Naive B cell (primary cell): Measurements from ENCODE around the gene ABCA13. TPM values are rescaled to one million over a fixed set of nuclear protein-coding genes. Genes with fewer than 3 reads are reported as not detected.
"Not testable (repeated sequence)": the region's sequence is repeated elsewhere in the genome, so short reads cannot be mapped to it uniquely, and the experiment has no call there.

Experiments
- ATAC-seq, 2 donors: fragments of 150-1000 bp; cut with Tn5 transposase; 2 replicates each; pipeline ENCODE4 v1.10.0; 2021; ENCODE audit warnings: low read depth in 2 of 2, mild to moderate bottlenecking in 2 of 2, moderate library complexity in 2 of 2
- DNase-seq: peaks from one replicate; pipeline ENCODE4 v3.0.0; 2022
- H3K27ac Mint-ChIP-seq, 6 donors: one replicate each; pipeline ENCODE4 v1.8.0; 2020 to 2022; ENCODE audit warnings: mild to moderate bottlenecking in 6 of 6, mixed read lengths in 6 of 6, moderate library complexity in 5 of 6, inconsistent platforms in 2 of 6
- H3K27me3 Mint-ChIP-seq, 3 donors: one replicate each; pipeline ENCODE4 v1.8.0; 2021 to 2022; ENCODE audit warnings: mixed read lengths in 3 of 3, mild to moderate bottlenecking in 1 of 3
- H3K36me3 Mint-ChIP-seq, 2 donors: one replicate each; pipeline ENCODE4 v1.8.0; 2020 to 2022; ENCODE audit warnings: mixed read lengths in 2 of 2, inconsistent platforms in 1 of 2, mild to moderate bottlenecking in 1 of 2
- H3K4me1 Mint-ChIP-seq, 3 donors: one replicate each; pipeline ENCODE4 v1.8.0; 2020 to 2022; ENCODE audit warnings: mixed read lengths in 3 of 3, inconsistent platforms in 1 of 3, mild to moderate bottlenecking in 1 of 3, moderate library complexity in 1 of 3
- H3K4me3 Mint-ChIP-seq, 8 donors: one replicate each; pipeline ENCODE4 v1.8.0; 2020 to 2022; ENCODE audit warnings: mild to moderate bottlenecking in 8 of 8, mixed read lengths in 8 of 8, moderate library complexity in 8 of 8, inconsistent platforms in 2 of 8
- H3K9me3 Mint-ChIP-seq, 7 donors: one replicate each; pipeline ENCODE4 v1.8.0; 2020 to 2022; ENCODE audit warnings: mixed read lengths in 7 of 7, mild to moderate bottlenecking in 5 of 7, inconsistent platforms in 2 of 7, moderate library complexity in 1 of 7
- polyA plus RNA-seq, 6 donors: library from polyadenylated mRNA; unstranded; fragments of 300-500 nt; fragmentation: Illumina TruSeq; gene quantifications; one replicate each; pipeline ENCODE4 v1.2.3, GENCODE V29; 2021; ENCODE audit warnings: low read depth in 6 of 6

Gene ABCA13
- not detected for polyA plus RNA-seq

- no peak for ATAC-seq
- no peak within 1 kb of the TSS for H3K27ac Mint-ChIP-seq
- no peaks in the 10 kb centered on the region for H3K4me1 Mint-ChIP-seq
- H3K4me3 Mint-ChIP-seq = no peak within 1 kb of the TSS
- DNase-seq = no peak
- H3K9me3 Mint-ChIP-seq = peaks cover 0 to 18% (median 1%) of the 10 kb centered on the region in 7 donors
- H3K36me3 Mint-ChIP-seq = peaks cover 0 to 6% of the 10 kb centered on the region in 2 donors
- peaks cover 0 to 14% (median 7%) of the 10 kb centered on the region in 3 donors for H3K27me3 Mint-ChIP-seq
These were observed at the start of gene ABCA13 for GRCh38 chr7:48171202-48171601. TSS of gene ABCA13 (plus strand) at chr7:48171458. CDS start at chr7:48171484, 26 bp downstream.

GRCh38 chr7:48126037-48126436 lies 45.2 kb upstream of the ABCA13 start:
- H3K36me3 Mint-ChIP-seq = peaks cover 0 to 14% of the 10 kb centered on the region in 2 donors
- ATAC-seq (no peak), DNase-seq (no peak)
- H3K9me3 Mint-ChIP-seq = peaks cover 5 to 40% (median 15%) of the 10 kb centered on the region in 7 donors
- H3K27me3 Mint-ChIP-seq = peaks cover 17 to 58% (median 48%) of the 10 kb centered on the region in 3 donors
- peak overlapping the region in 1 of 8 donors; percentile 86 for H3K4me3 Mint-ChIP-seq
- H3K27ac Mint-ChIP-seq = peak overlapping the region in 1 of 6 donors; percentile 9
- no peaks in the 10 kb centered on the region for H3K4me1 Mint-ChIP-seq

DNA sequence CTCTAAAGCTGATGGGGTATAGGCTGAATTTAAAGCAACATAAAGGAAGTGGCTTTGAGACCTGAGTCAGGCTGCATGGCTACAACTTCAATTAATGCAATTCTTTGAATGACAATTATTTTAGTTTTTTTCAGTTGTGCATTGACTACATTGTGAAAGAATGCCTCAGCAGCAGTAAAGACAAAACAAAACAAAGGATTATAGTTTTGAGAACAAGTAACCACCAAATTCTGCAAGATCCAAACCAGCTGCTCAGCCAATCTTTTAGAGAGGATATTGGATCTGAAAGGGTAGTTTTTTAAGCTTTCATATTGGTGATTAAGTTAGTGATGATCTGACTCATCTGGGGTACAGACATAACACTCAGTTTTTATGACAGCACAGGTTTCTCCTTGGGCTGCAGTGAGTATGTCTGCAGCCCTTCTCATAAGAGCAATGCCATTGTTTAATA lies 40.6 kb upstream of the ABCA13 start:
- no peak for ATAC-seq
- Mint-ChIP-seq H3K9me3 (peaks cover 4 to 18% (median 12%) of the 10 kb centered on the region in 7 donors), H3K27me3 (peaks cover 13 to 42% (median 33%) of the 10 kb centered on the region in 3 donors)

GRCh38 chr7:48132792-48133191 lies 38.5 kb upstream of the ABCA13 start:
- Mint-ChIP-seq H3K27me3 (peaks cover 8 to 27% (median 17%) of the 10 kb centered on the region in 3 donors), H3K27ac (no peak overlapping the region), H3K4me1 (no peaks in the 10 kb centered on the region), H3K4me3 (no peak overlapping the region), H3K36me3 (no peaks in the 10 kb centered on the region), H3K9me3 (peaks cover 0 to 7% (median 4%) of the 10 kb centered on the region in 7 donors)
- DNase-seq (no peak), ATAC-seq (no peak)

More for the DNA sequence above, 40.6 kb upstream of the ABCA13 start:
- DNase-seq = no peak
- Mint-ChIP-seq H3K4me1 (no peaks in the 10 kb centered on the region), H3K27ac (no peak overlapping the region), H3K4me3 (no peak overlapping the region), H3K36me3 (peaks cover 0 to 14% of the 10 kb centered on the region in 2 donors)

DNA sequence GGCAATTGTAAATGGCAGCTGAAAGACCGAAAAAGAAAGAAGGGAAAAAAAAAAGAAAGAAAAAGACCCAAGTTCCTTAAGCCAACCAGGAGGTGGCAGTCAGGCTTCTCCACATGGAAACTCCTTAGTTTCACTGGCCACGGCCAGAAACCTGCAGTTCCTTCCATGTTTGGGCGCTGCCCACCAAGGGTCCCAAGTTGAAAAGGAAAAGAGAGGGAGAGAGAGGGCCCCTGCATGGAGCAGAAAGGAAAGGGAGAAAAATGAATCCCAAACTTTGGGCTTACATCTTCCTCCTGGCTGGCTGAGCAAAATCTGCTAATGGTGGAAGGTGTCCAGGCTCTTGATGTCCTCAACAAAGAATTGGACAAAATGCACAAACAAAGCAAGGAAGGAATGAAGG lies 31.8 kb upstream of the ABCA13 start:
- Mint-ChIP-seq H3K27me3 (peaks cover 4 to 21% (median 9%) of the 10 kb centered on the region in 3 donors), H3K36me3 (peaks cover 0 to 7% of the 10 kb centered on the region in 2 donors), H3K9me3 (peaks cover 0 to 28% (median 9%) of the 10 kb centered on the region in 7 donors), H3K4me3 (no peak overlapping the region), H3K27ac (no peak overlapping the region), H3K4me1 (peaks cover 0 to 6% (median 0%) of the 10 kb centered on the region in 3 donors)
- DNase-seq (no peak), ATAC-seq (no peak)

- Mint-ChIP-seq H3K36me3 (peaks cover 0 to 7% of the 10 kb centered on the region in 2 donors), H3K27me3 (peaks cover 4 to 21% (median 9%) of the 10 kb centered on the region in 3 donors), H3K27ac (no peak overlapping the region), H3K4me1 (peaks cover 0 to 6% (median 0%) of the 10 kb centered on the region in 3 donors), H3K9me3 (peaks cover 0 to 28% (median 9%) of the 10 kb centered on the region in 7 donors), H3K4me3 (no peak overlapping the region)
- no peak for ATAC-seq
- no peak for DNase-seq
These were observed 31.1 kb upstream of the ABCA13 start for GRCh38 chr7:48140001-48140681.

DNA sequence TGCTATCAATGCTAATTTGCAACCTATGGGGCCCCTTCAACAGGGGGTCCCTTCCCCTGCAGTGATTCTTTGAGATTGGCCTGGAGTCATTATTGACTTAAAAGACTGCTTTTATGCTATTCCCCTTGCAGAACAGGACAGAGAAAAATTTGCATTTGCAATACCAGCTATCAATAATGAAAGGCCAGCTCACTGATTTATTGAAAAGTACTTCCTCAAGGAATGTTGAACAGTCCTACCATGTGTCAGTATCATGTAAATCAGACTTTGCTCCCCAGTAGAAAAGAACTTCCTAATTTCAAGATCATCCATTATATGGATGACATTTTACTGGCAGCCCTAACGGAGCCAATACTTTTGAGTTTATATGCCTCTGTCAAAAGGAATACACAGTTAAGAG lies 29.7 kb upstream of the ABCA13 start:
- H3K9me3 Mint-ChIP-seq = peaks cover 0 to 22% (median 9%) of the 10 kb centered on the region in 7 donors
- no peak overlapping the region for H3K27ac Mint-ChIP-seq
- no peak overlapping the region for H3K4me3 Mint-ChIP-seq
- peaks cover 9 to 27% (median 18%) of the 10 kb centered on the region in 3 donors for H3K27me3 Mint-ChIP-seq
- DNase-seq (no peak), ATAC-seq (no peak)
- H3K36me3 Mint-ChIP-seq = peaks cover 0 to 7% of the 10 kb centered on the region in 2 donors
- peaks cover 0 to 6% (median 0%) of the 10 kb centered on the region in 3 donors for H3K4me1 Mint-ChIP-seq

- H3K27me3 Mint-ChIP-seq = peaks cover 19 to 33% (median 26%) of the 10 kb centered on the region in 3 donors
- peaks cover 0 to 21% (median 9%) of the 10 kb centered on the region in 7 donors for H3K9me3 Mint-ChIP-seq
- no peak overlapping the region for H3K4me3 Mint-ChIP-seq
- H3K4me1 Mint-ChIP-seq = peaks cover 0 to 3% (median 0%) of the 10 kb centered on the region in 3 donors
- DNase-seq = no peak
- H3K36me3 Mint-ChIP-seq = peaks cover 0 to 3% of the 10 kb centered on the region in 2 donors
- no peak overlapping the region for H3K27ac Mint-ChIP-seq
- ATAC-seq = no peak
These were observed 26.9 kb upstream of the ABCA13 start for GRCh38 chr7:48144291-48144768.

DNA sequence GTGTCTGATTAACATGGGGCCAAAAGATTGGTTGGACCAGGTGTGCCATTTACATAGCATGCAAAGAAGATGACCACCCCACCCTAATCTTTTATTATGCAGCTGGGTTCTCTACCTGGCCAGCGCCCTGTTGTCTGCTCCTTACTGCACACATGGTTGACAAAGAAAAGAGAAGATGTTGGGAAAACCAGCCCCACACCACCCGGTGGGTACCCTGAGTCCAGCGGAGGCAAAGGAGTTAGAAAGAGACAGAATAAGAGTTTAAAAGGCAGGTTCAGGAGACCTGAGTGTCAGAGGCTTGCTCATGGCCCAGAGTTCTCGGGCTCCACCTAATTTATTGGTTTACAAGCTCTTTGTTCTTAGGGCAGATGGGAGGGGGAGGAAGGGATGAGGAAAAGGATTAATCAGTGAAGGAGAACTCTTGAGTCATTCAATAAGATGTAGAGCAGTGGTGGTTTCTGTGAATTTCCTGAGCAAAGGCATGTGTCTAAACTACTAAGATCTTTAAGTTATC lies 24.1 kb upstream of the ABCA13 start:
- Mint-ChIP-seq H3K27me3 (peaks cover 19 to 26% (median 25%) of the 10 kb centered on the region in 3 donors), H3K4me1 (no peaks in the 10 kb centered on the region), H3K36me3 (no peaks in the 10 kb centered on the region), H3K9me3 (peaks cover 0 to 11% (median 2%) of the 10 kb centered on the region in 7 donors), H3K4me3 (no peak overlapping the region), H3K27ac (no peak overlapping the region)
- no peak for DNase-seq
- ATAC-seq = no peak

DNA sequence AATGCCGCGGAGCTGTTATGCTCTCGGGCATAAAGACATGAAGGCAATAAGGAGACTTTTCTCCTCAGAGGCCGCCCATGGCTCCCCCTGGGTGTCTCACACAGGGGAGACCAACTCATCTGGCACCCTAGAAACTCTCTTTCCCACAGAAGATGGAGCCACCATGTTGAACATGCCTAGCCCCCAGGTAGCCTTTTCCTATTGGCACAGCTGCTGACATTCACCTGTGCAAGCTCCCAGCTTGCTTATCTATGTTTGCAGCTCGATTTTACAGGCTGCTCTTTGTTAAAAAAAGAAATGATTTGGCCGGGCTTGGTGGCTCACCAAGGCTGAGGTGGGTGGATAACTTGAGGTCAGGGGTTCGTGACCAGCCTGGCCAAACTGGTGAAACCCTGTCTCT lies 23.6 kb upstream of the ABCA13 start:
- H3K4me3 Mint-ChIP-seq, DNase-seq, H3K27ac Mint-ChIP-seq, H3K4me1 Mint-ChIP-seq, ATAC-seq, H3K36me3 Mint-ChIP-seq, H3K9me3 Mint-ChIP-seq: not testable (repeated sequence)
- peaks cover 19 to 26% (median 25%) of the 10 kb centered on the region in 3 donors for H3K27me3 Mint-ChIP-seq

GRCh38 chr7:48148311-48148710 lies 22.9 kb upstream of the ABCA13 start:
- Mint-ChIP-seq H3K4me1 (no peaks in the 10 kb centered on the region), H3K4me3 (no peak overlapping the region), H3K36me3 (no peaks in the 10 kb centered on the region), H3K27ac (no peak overlapping the region), H3K9me3 (peaks cover 0 to 3% (median 0%) of the 10 kb centered on the region in 7 donors), H3K27me3 (peaks cover 19 to 25% (median 22%) of the 10 kb centered on the region in 3 donors)
- ATAC-seq (no peak), DNase-seq (no peak)

GRCh38 chr7:48149058-48149457 lies 22.2 kb upstream of the ABCA13 start:
- no peak for DNase-seq
- peaks cover 17 to 20% (median 19%) of the 10 kb centered on the region in 3 donors for H3K27me3 Mint-ChIP-seq
- no peaks in the 10 kb centered on the region for H3K4me1 Mint-ChIP-seq
- H3K9me3 Mint-ChIP-seq = peaks cover 0 to 9% (median 4%) of the 10 kb centered on the region in 7 donors
- peaks cover 0 to 5% of the 10 kb centered on the region in 2 donors for H3K36me3 Mint-ChIP-seq
- H3K27ac Mint-ChIP-seq = no peak overlapping the region
- no peak overlapping the region for H3K4me3 Mint-ChIP-seq
- ATAC-seq = no peak

DNA sequence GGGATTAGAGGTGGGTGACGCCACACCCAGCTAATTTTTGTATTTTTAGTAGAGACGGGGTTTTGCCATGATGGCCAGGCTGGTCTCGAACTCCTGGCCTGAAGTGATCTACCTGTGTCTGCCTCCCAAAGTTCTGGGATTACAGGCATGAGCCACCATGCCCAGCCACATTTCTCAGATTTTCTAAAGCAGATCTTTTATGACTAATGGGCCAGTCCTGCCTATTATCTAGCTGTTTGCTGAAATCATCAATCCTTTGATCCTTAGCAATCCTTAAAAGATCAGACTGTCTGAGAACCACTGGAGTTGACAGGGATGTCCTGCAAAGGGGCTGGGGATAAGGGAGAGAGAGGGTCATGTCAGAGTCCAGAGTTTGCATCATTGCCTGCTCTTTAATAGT lies 21.2 kb upstream of the ABCA13 start:
- H3K36me3 Mint-ChIP-seq = peaks cover 0 to 5% of the 10 kb centered on the region in 2 donors
- no peak overlapping the region for H3K27ac Mint-ChIP-seq
- ATAC-seq = no peak
- H3K4me1 Mint-ChIP-seq = no peaks in the 10 kb centered on the region
- DNase-seq = no peak
- H3K4me3 Mint-ChIP-seq = no peak overlapping the region
- peaks cover 17 to 20% (median 18%) of the 10 kb centered on the region in 3 donors for H3K27me3 Mint-ChIP-seq
- H3K9me3 Mint-ChIP-seq = peaks cover 0 to 12% (median 6%) of the 10 kb centered on the region in 7 donors
